NB4 (cell line): ENCODE results near the gene TRIP6.

Experiments
- CTCF ChIP-seq: IDR thresholded peaks from one replicate; pipeline ENCODE4 v1.5.1; 2012; ENCODE audit warnings: low read depth, low read length
- POLR2A ChIP-seq: IDR thresholded peaks from 2 replicates; pipeline ENCODE4 v1.6.1; 2011; ENCODE audit warnings: mild to moderate bottlenecking; ENCODE audit not compliant: insufficient read length; ENCODE audit errors: extremely low read depth

DNA sequence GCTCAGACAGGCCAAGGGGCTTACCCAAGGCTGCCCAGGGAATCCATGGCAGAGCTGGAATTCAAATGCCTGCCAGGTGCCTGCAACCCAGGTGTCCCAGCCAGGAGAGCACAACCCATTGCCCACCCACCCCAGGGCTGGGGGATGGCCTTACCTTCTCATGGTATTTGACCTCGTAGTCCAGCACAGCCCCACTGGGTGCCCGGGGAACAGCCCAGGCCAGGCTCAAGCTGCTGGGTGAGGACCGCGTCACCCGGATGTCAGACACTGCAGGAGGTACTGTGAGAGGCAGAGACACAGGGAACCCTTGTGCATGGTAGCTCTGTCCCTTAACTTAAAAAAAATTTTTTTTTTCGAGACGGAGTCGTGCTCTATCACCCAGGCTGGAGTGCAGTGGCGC lies 48.8 kb upstream of the TRIP6 start:
- TF ChIP-seq CTCF, result no peak
- no peak for TF ChIP-seq POLR2A
